GM21825 (cell line): ENCODE data around the gene TSPAN15.

Source experiments
- ATAC-seq: cut with Tn5 transposase; IDR thresholded peaks from one replicate; pipeline ENCODE4 v1.9.1; 2021; ENCODE audit warnings: mild to moderate bottlenecking, moderate library complexity; ENCODE audit not compliant: unreplicated experiment

TSPAN15 gene

DNA sequence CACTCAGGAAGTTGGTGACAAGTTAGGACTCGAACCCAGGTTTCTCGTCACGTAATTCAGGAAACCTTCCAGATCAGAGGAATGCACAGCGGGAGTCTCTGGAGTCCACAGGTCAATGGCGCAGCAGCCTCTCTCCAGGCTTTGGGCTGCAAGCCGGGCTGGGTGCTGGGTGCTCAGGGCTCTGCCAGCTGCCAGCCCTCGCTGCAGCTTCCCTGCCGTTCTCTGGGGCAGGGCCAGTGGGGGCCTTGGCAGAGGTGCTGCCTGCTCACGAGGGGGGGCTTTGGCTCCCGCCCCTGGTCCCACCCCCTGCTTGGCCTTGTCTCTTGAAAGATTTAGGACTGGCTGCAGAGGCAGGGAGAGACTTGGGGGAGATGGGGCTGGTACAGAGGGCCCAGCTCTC is 34.6 kb upstream of the TSPAN15 start, which contains the start of gene TACR2:
Gene TACR2, minus strand, starts transcription at position 224 of the 400 bp plus-strand sequence. CDS start 595 bp downstream, outside the sequence.
- no peak for ATAC-seq

DNA sequence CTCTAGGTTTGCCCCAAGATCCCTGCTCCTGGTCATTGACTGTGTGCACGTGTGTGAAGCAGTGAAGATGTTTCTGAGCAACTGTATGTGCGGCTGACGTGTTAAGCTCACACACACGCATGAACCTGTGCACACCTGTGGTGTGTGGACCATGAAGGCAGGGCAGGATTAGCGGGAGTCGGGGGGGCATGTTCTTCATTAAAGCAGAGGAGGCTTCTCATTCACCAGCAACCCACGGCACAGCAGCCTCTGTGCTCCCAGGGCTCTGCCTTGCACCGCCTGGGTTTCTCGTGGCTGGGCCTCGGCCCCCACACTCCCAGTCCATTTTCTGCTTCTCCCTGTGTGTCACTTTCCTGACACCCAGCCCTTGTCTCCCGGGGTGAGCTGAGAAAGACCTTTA is 33.7 kb upstream of the TSPAN15 start:
- ATAC-seq = no peak

- no peak for ATAC-seq
Observed at GRCh38 chr10:69418052-69418752, 33.1 kb upstream of the TSPAN15 start.

DNA sequence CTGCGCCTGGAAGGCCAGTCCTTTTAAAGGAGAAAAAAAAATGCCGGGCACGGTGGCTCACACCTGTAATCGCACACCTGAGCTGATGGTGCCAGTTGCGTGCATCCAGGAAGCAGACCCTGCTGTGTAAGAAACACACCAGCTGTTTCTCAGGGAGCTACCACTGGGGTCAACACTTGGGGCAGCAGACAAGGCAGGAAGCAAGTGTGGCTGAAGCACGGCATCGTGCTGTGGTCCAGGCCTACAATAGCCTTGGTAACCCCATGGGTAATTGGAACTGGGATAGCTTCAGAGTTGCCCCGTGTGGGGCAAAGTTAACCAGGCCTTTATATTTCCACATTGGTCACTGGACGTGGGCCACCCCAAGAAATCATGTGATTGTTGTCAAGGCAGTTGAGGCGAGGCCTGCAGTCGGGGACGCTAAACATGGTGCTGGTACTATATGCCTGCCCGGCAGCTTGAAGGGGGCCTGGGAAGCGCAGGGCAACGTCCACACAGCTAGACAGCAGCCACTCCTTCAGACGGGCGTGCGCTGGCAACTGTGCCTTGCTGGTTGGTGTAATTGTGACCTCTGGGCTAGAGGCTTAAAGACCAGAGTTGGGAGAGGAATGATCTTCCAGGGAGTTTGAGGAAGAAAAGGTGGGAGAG is 32.0 kb upstream of the TSPAN15 start:
- no peak for ATAC-seq

GRCh38 chr10:69419744-69420126 is 31.5 kb upstream of the TSPAN15 start:
- ATAC-seq = no peak

GRCh38 chr10:69421611-69422308 is 29.5 kb upstream of the TSPAN15 start:
- no peak for ATAC-seq

DNA sequence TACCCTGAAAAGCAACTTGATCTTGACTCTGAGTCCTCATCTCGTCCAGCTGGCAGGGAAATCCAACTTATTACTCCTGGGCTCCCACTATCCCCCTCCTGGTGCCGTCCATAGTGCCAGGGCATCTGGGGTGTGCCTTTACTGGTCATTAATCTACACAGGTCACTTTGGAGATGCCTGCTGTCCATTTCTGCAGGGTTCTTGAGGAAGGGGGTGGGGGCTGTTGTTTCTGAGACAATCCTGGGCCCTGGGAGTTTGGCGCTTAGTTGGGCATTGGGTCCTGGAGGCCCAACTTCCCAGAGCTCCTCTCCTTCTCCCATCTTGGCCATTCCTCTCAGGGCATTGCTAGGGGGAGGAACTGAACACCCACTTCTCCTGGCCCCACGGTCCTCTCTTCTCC is 28.6 kb upstream of the TSPAN15 start:
- ATAC-seq = no peak

DNA sequence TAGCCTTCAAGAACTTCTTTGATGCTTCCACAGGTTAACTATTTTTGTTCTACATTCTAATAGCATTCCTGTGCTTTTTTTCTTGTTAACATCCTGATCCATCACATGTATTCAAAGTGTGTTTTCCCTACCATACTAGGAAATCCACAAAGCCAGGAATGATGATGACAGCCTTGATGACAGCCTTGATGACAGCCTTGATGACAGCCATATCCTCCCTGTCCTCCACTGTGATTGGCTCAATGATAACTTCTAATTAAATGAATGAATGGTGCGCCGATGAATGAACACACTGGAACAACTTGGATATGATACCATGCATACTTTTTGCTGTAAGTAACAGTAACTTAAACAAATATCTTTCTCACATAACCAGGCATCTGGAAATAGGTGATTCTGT is 26.2 kb upstream of the TSPAN15 start:
- ATAC-seq = no peak

GRCh38 chr10:69425511-69426298 is 25.6 kb upstream of the TSPAN15 start:
- no peak for ATAC-seq

GRCh38 chr10:69426376-69426727 is 24.9 kb upstream of the TSPAN15 start:
- ATAC-seq = no peak

DNA sequence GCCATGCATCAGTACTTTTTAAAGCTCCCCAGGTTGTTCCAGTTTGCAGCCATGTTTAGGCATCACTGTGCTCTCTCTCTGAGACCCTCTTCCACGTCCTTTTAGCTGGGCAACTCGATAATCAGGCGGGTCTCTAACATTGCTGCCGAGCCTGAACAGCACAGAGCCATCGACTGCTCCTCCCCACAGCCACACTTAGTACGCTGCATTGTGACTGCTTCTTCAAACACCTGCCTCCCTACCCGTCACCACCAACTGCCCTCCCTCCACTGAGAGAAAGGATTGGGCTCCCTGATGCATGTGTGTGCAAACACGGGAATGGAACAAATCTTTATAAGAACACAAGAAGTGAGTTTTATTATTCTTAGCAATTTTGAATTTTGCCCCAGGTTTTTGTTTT is 23.1 kb upstream of the TSPAN15 start:
- no peak for ATAC-seq

- ATAC-seq = no peak
Observed at GRCh38 chr10:69434169-69434568, 17.1 kb upstream of the TSPAN15 start.

- ATAC-seq = no peak
Observed at GRCh38 chr10:69434926-69435325, 16.3 kb upstream of the TSPAN15 start.

DNA sequence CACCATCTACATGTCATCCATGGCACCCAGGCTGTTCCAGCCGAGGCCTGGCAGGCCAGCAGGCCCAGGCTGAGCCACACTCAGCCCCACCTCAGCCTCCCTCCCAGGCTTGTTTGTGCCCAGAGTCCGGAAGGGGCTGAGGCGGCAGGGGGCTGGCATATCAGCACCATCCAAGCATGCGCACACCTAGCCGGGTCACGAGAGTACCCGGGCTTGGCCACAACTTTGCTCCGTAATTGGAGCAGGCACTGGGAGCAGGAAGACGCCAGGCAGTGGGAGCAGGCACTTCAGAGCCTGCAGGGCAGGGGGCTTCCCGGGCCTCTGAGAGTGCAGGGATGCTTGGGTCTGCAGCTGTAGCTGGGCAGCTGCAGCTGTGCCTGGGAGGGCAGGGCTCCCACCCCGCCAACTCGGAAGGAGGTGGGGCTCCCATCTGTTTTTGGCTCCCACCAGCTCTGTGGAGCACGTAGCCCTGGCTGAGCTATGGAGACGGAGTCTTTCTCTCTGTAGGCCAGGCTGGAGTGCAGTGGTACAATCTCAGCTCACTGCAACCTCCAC is 15.2 kb upstream of the TSPAN15 start:
- no peak for ATAC-seq

DNA sequence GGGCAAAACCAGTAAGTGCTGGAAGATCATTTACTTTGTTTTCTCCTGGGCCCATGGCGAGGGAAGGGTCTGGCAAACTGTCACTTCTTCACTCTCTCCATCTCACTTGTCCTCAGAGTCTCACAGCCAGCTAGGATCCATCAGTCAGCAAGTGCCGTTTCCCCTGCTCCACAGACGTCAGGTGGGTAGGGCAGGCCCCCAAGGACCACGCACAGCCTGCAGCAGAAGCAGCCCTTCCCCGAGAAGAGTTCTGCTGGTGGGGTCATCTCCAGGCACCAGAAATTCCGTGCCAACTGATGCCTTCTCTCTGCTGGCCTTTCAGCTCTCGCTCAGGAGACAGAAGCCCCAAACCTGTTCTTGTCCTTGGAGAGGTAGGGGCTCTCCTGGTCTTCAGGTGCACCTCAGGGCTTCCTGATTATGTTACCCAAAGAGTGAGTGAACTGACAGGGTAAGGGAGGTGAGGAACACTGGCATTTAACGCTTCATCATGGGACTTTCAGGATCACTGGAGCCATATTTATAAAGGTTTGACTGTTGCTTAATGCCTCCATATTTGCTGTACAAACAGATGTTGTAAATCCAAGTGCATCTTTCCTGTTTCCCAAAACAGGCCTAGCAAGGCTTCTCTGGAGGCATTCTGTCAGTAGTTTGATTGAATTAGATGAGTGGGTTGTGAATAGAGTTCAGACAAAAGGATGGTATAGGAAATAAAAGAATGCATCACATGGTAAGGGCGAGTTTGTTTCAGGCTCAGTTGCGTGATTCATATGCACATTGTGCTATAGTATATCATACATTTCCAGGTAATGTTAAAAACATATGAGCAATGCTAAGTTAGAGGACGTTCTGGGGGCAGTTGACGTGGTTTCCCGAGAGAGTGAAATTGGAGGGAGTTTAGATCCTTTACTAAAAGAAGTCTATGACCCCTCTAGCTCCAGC is 13.7 kb upstream of the TSPAN15 start:
- no peak for ATAC-seq

DNA sequence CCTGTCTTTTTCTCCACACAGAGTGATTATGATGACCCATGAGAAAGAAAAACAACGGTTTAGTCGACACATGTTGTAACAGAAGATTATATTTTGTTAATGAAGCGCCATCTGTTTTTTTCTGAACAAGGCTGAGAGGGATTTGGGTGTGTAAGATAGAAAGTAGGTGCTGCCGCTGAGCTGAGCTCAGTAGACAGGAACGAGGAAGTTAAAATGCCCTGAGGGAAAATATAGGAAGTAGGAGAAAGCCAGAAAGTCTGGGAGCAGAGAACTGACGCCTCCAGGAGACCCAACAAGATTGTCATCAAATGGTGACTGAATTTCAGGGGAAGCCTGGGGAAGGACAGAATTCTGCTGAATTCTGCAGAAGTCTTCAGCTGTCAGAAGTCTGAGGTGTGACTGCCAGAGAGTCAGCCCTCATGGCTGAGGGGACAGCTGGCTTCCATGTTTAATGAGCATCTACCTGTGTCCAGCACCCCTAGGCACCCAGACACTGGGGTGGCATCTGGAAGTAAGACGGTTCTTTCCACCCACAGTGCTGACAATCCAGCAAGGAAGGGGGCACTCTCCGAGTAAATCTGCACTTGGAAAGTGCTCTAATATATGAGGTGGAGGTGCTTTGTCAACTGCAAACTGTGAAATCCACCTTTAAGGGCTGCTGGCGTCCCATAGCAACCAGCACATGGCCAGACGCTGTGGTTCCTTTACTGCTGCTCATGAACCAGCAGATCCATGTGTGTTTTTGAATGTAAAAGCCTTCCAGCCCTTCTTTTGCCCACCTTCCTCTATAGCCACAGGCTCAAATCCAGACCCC is 12.5 kb upstream of the TSPAN15 start:
- ATAC-seq = no peak

DNA sequence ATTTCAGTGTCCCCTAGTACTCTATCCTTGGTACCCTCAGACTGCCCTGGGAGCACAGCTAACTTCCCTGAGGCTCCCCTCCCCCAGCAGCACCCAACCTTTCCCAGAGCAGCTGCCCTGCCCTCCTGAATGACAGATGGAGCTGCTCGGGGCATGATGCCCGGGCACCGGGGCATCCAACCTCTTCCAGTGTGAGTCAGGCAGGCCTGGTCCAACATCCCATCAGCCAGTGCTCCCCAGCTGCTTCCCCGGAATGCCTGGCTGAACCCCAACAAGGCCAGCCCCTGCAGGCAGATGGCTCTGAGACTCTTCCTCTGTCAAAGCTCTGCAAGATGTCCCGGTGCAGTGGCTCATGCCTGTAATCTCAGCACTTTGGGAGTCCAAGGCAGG is 11.9 kb upstream of the TSPAN15 start:
- ATAC-seq = no peak

- no peak for ATAC-seq
Observed at GRCh38 chr10:69439813-69440506, 11.3 kb upstream of the TSPAN15 start.

- no peak for ATAC-seq
Observed at GRCh38 chr10:69443354-69443753, 7.9 kb upstream of the TSPAN15 start.
